Stimulated activated CD8-positive, alpha-beta memory T cell treated with anti-CD3 and anti-CD28 coated beads, Interleukin-2, amount 100 ng/mL, for 48 hours (primary cell): ENCODE results near the gene SUGP1.

Source experiments
- DNase-seq, 2 donors: peaks; one replicate each; pipeline ENCODE4 v3.0.0-alpha.2; 2020; ENCODE audit warnings: low read depth in 2 of 2

Gene SUGP1

DNA sequence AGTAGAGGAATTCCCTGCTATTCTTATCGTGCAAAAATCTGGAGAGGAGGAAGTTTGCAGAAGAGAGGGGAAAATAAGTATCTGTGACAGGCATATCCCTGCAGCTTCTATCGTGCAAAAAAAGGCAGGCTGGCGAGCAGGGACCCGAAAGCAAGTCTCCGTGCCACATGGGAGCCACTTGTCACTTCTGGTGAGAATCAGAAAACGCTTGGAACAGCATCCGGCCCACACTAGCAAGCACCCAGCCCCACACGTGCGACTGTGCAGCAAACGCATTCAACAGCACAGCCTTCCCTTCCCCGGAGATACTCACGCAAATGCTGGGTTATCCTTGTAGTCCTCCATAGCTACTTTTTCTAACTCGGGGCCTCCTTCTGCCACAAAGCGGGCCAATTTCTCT lies 16.9 kb downstream of the SUGP1 start:
- DNase-seq: no peak

DNA sequence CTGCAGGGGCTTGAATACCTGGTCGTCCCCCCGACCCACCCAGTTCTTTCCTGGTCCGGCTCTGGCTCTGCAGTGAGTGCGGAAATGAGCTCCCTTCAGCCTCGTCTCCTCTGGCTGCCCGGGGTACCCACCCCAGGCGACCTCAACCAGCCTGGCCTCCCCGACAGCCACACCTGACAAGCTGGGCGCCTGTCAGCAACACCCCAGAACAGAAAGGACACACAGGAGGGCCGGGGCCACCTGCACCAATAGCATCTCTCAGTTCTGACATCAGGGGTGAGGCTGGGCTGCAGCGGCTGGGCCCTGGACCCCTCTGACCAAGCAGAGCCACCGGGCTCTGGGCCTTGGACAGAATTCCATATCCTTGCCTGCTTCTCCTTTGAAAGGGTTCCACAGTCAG lies 19.7 kb downstream of the SUGP1 start:
- no peak for DNase-seq

GRCh38 chr19:19297759-19298158 lies 22.6 kb downstream of the SUGP1 start:
- no peak for DNase-seq

- no peak for DNase-seq
These were observed 23.2 kb downstream of the SUGP1 start for GRCh38 chr19:19296953-19297689.

DNA sequence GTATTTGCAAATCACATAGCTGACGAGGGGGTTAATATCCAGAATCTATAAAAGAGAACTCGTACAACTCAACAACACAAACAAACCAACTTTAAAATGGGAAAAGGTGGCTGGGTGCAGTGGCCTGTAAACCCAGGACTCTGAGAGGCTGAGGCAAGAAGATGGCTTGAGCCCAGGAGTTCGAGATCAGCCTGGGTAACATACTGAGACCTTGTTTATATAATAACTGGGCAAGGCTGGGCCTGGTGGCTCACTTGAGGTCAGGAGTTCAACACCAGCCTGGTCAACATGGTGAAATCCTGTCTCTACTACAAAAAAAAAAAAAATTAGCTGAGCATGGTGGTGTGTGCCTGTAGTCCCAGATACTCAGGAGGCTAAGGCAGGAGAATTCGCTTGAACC lies 25.4 kb downstream of the SUGP1 start:
- no peak for DNase-seq

DNA sequence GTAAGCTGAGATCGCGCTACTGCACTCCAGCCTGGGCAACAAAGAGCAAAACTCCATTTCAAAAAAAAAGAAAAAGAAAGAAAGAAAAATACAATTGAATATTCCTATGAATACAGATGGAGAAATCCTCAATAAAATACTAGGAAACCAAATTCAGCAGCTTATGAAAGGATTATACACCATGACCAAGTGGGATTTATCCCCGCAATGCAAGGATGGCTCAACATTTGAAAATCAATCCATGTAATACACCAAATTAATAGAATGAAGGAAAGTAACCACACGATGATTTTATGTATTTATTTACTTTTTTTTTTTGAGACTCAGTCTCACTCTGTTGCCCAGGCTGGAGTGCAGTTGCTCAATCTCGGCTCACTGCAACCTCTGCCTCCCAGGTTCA lies 27.7 kb downstream of the SUGP1 start:
- DNase-seq: no peak

- DNase-seq: no peak
These were observed 34.6 kb downstream of the SUGP1 start for GRCh38 chr19:19285686-19286085.

DNA sequence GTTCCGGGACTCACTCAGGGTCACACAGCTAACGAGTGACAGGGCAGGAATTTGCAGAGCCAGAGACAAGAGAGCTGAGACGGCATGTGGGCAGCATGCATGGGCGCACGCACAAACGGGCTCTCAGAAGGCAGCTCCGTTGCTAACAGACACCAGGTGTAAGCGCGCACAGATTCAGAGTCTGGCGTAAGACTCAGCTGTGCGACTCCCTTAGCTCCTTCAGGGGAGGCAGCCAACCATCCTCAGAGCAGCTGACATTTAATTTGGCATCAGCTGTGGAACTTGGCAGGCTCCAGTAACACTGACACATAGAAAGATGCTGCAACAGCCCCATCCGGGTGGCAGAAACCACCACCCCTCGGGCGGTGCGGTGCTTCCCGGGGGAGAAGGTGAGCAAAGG lies 39.7 kb downstream of the SUGP1 start:
- no peak for DNase-seq

DNA sequence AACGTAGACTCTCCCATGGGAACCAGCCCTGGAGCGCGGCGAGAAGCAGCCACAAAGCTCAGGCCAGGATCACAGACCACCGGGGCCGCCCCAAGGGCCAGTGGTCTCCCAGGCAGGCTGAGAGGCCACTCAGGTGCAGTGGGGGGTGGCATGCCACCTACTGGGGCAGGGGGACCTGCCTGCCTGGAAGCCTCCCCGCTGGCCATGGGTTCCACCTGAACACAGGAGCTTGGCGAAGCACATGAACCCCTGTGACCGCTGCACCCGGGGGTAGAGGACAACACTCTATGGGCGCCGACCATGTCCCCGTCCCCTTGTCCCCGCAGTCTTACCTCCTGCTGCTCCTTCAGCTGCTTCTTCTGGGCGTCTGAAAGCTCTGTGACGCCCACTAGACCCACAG lies 40.5 kb downstream of the SUGP1 start:
- no peak for DNase-seq

DNA sequence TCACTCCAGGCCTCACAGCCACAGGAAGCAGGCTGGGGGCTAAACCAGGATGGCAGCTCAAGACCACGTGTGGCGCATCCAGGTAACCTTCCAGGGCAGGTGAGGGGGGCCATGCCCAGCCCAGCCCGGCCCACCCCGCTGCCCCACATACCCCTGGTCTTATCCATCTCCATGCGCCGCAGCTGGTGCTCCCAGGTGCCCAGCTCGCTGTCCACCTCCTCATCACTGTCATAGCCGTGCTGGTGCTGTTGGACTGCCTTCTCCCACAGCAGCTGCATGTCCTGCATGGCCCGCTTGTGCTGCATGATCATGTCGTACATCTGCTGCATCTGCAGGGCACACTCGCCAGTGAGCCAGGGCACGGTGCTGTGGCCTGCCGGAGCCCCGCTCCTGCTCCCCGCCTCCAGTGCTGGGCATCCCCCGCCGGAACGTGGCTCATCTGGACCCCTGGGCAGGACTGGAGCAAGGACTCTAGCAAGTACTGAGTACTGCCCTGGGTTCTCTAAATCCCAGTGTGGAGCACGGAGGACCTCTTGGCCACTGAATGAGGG lies 41.2 kb downstream of the SUGP1 start:
- DNase-seq: no peak

DNA sequence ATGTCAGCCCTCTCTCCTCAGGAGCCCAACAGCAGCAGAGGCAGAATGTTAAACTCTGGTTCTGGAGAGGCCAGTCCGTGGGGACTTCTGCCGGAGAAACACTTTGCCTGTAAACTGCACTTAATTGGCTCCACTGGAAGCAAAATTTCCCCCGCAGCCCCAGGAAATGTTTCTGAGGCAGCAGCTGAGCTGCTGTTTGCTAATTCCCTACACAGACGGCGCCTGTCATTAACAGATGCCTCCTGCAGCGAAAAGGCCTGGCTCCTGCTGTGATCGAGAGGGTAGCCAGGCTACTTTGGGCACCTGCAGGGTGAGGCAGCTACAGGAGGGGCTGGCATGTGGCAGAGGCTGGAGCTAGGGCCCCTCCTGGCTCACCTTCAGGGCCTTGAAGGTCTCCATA lies 42.0 kb downstream of the SUGP1 start:
- DNase-seq: no peak

DNA sequence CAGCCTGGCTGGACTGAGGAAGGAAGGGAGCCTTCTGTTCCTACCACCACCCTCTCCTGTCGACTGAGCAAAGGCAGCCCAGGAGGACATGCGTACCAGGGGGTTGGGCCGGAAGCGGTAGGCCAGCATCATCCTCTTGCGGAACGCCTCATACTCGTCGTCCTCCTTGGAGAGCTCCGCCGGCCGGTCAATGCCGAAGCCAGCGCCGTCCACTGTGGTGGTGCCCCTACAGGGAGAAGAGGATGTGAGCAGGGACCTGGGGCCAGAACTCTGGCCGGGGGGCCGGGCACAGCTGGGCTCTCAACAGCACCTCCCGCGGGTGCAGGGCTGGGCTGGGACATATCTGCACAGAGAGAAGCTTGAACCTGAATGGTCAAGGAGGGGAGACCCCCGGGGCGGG lies 43.5 kb downstream of the SUGP1 start:
- no peak for DNase-seq

DNA sequence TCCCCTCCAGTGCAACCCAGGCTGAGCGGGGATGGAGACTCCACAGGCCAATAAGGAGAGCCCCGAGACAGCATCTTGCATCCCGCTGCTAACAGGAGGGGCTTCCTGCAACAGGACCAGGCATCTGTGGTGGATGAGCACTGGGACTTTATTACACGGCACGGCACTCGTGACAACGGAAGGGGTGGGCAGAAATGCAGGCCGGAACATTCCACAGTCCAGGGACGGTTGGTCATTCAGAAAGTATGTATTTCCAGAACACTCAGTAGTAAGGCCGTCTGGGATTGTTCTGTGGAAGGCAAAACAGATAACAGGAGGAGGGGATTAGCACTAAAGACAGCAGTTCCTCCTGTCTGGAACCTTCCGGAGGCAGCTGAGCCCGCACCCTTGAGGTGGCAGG lies 43.9 kb downstream of the SUGP1 start:
- no peak for DNase-seq

DNA sequence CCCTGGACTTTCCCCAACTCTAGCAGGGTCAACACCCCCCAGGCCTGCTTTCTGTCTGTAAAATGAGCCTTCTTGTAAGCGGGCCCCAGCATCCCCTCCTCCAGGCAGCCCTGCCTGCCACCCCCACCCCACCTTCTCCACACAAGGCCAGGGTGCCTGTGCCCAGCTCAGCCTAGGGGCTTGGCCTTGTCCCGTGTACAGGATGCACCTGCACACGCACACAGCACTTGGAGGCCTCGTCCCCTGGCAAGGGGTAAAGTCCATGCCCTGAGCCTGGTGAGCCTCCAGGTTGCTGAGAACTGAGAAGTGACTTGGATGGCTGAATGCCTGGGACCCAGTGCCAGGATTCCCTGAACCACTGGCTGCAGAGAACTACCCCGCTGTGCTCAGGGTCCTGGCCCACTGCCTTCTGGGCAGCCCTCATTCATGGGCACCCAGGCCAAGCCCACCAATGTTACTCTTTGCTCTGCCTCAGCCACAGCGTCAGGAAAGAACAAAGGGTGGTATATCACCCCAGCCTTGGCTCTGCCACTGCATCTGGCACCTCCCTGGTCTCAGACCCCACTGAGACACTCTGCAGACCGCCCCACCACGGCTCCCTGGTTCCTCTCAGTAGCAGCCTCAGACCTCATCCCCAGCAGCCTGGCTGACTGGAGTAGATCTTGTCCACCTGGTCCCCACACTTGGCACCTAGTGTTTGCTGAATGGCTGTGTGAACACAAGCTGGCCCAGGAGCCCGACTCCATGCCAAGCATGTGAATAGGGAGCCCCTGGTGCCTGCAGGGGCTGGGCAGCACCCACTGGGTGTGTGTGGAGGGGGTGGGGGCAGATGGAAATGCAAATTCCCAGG lies 45.4 kb downstream of the SUGP1 start:
- DNase-seq: no peak

DNA sequence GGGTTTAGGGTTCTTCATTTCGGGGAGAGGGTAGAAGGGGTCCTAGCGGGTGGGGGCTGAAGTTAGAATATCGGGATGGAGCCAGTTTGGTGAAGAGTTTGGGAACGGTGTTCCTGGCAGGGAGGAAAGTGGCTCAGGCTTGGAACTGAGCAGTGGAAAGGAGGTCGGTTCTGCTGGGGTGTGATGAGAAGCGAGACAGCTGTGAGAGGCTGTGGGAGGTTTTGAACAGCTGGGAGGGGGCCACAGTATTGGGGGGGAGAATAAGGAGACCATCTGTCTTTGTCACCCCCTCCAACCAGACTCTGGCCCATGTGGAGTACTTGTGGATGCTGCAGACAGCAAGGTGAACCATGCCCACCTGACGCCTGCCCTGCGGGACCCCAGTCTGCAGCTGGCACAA lies 46.2 kb downstream of the SUGP1 start:
- no peak for DNase-seq

DNA sequence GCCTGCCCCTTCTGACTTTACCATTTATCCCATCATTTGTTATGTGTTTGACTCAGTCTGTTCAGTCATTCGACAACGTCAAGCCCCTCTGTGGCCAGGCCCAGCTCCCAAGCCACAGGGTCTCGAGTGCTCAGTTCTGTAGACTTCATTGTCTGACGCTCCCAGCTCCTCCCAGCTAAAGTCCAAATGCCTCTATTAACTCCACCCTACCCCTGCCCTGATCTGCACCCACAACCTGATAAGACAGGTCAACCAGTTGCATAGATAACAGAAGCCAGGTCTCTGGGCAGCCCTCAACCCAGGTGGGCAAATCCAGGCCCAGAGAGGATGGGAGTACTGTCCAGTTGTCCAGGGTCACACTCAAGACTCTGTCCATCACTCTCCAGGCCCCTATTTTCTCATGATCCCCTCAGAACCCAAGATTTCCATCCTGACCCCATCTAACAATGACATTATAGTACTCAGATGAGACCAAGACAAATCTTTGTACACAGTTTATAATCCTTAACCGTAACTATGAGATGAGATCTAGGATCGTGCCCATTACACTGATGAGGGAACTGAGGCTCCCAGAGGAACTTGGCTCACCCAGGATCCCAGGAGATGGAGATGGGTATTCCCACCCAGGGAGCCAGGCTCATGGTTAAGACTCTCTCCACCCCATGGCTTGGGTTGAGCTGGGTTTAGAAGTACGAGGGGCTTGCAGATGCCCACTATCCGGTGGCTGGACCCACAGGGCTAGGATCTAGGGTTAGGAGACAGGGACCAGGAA lies 48.3 kb downstream of the SUGP1 start:
- DNase-seq: no peak

DNA sequence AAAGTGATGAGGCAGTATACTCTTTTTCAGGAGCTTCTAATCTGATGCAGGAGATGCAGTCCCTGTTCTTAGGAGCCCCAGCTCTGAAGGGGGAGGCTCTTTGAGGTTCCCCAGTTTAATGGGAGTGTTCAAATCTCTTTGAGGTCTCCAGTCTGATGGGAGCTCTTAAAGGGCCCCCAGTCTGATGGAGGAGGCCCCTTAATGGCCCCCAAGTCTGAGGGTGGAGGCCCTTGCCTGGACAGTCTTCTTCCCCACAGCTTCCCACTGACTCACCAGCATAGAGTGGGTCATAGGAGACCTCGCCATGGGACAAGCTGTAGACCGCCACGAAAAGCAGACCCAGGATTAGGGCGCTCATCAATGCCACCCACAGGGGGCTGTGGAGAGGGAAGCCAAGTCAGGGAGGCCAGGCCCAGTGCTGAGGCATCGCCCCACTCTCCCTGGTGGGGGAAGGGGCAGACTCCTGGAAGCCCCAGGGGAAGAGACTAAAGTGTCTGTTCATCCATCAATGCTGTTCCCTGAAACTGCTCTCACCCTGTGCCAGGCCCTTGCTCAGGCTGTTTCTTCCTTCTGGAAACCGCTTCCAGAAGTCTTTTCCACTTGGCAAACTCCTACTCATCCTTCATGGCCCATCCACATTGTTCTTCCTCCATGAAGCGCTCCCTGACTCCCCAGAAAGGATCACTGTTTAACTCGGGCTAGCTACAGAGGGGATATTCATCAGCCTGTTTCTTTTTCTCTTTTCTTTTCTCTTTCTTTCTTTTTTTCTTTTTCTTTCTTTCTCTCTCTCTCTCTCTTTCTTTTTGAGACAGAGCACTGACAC lies 49.3 kb downstream of the SUGP1 start:
- DNase-seq: no peak

- DNase-seq: no peak
These were observed 50.2 kb downstream of the SUGP1 start for GRCh38 chr19:19269952-19270694.

- DNase-seq: no peak
These were observed 51.6 kb downstream of the SUGP1 start for GRCh38 chr19:19268453-19269385.

- DNase-seq: no peak
These were observed 53.0 kb downstream of the SUGP1 start for GRCh38 chr19:19267305-19267704.
